ENCODE results near the gene IER5.

IER5 gene

GRCh38 chr1:181073638-181074037, 14.9 kb upstream of the IER5 start:
- Histone ChIP-seq H3K27ac (no peak overlapping the region), H3K27me3 (no peaks in the 10 kb centered on the region)

GRCh38 chr1:181075766-181076350, 12.6 kb upstream of the IER5 start:
- H3K36me3 ChIP-seq: no peaks in the 10 kb centered on the region
- H3K27ac ChIP-seq: no peak overlapping the region
- no peaks in the 10 kb centered on the region for H3K9me3 ChIP-seq
- H3K4me3 ChIP-seq (ENCODE audit: low read depth in 1 of 2, low read length in 1 of 2): no peak overlapping the region
- no peaks in the 10 kb centered on the region for H3K4me1 ChIP-seq (ENCODE audit: control insufficient read depth in 1 of 2, insufficient read depth in 1 of 2, low read depth in 1 of 2, low read length in 1 of 2)
- no peak for TF ChIP-seq CTCF (IDR thresholded peaks at IDR 0.05)
- H3K27me3 ChIP-seq: no peaks in the 10 kb centered on the region

More at GRCh38 chr1:181073638-181074037, 14.9 kb upstream of the IER5 start:
- Histone ChIP-seq H3K36me3 (no peaks in the 10 kb centered on the region), H3K4me1 (ENCODE audit: control insufficient read depth in 1 of 2, insufficient read depth in 1 of 2, low read depth in 1 of 2, low read length in 1 of 2) (no peaks in the 10 kb centered on the region), H3K4me3 (ENCODE audit: low read depth in 1 of 2, low read length in 1 of 2) (no peak overlapping the region), H3K9me3 (no peaks in the 10 kb centered on the region)
- no peak for TF ChIP-seq CTCF (IDR thresholded peaks at IDR 0.05)

- Histone ChIP-seq H3K9me3 (no peaks in the 10 kb centered on the region), H3K4me3 (ENCODE audit: low read depth in 1 of 2, low read length in 1 of 2) (no peak overlapping the region), H3K27ac (no peak overlapping the region), H3K4me1 (ENCODE audit: control insufficient read depth in 1 of 2, insufficient read depth in 1 of 2, low read depth in 1 of 2, low read length in 1 of 2) (no peaks in the 10 kb centered on the region), H3K27me3 (no peaks in the 10 kb centered on the region), H3K36me3 (no peaks in the 10 kb centered on the region)
- no peak for TF ChIP-seq CTCF (IDR thresholded peaks at IDR 0.05)
Measured at GRCh38 chr1:181076852-181077251, 11.6 kb upstream of the IER5 start.

GRCh38 chr1:181077576-181078242, 10.8 kb upstream of the IER5 start:
- Histone ChIP-seq H3K9me3 (no peaks in the 10 kb centered on the region), H3K4me3 (ENCODE audit: low read depth in 1 of 2, low read length in 1 of 2) (no peak overlapping the region), H3K27me3 (no peaks in the 10 kb centered on the region), H3K4me1 (ENCODE audit: control insufficient read depth in 1 of 2, insufficient read depth in 1 of 2, low read depth in 1 of 2, low read length in 1 of 2) (no peaks in the 10 kb centered on the region), H3K27ac (no peak overlapping the region), H3K36me3 (no peaks in the 10 kb centered on the region)
- TF ChIP-seq CTCF (IDR thresholded peaks at IDR 0.05): no peak

GRCh38 chr1:181079382-181079781, 9.1 kb upstream of the IER5 start:
- Histone ChIP-seq H3K27ac (no peak overlapping the region), H3K9me3 (no peaks in the 10 kb centered on the region)
- TF ChIP-seq CTCF (IDR thresholded peaks at IDR 0.05): no peak

More at GRCh38 chr1:181079382-181079781, 9.1 kb upstream of the IER5 start:
- Histone ChIP-seq H3K4me3 (ENCODE audit: low read depth in 1 of 2, low read length in 1 of 2) (no peak overlapping the region), H3K36me3 (no peaks in the 10 kb centered on the region), H3K27me3 (no peaks in the 10 kb centered on the region), H3K4me1 (ENCODE audit: control insufficient read depth in 1 of 2, insufficient read depth in 1 of 2, low read depth in 1 of 2, low read length in 1 of 2) (no peaks in the 10 kb centered on the region)

Measured in neutrophil (primary cell).